ENCODE data around the gene GTPBP10. TPM values are rescaled to one million over a fixed set of nuclear protein-coding genes. Genes with fewer than 3 reads are reported as not detected.

Gene GTPBP10
- total and polyA plus RNA-seq, 9 of the 15 experiments (the other 6 are each of a cell fraction or from before 2014, with no cell fraction given) = 34.6 to 89.8 (median 76.4) TPM

GRCh38 chr7:90403174-90404113 is 56.9 kb downstream of the GTPBP10 start, which contains the start of gene CLDN12 (continued):
- no peak for TF ChIP-seq SRSF1 (IDR thresholded peaks at IDR 0.05; ENCODE audit: low read depth, low read length)
- peak; percentile 99 for TF ChIP-seq VEZF1 (CRISPR knock-in tag; IDR thresholded peaks at IDR 0.05)
- no peak for TF ChIP-seq ZNF224 (CRISPR knock-in tag; IDR thresholded peaks at IDR 0.05)
- peak; percentile 45; the same call in 1 of the 2 replicates for TF ChIP-seq NFE2 (IDR thresholded peaks at IDR 0.05; ENCODE audit: low read depth)
- TF ChIP-seq SAFB (IDR thresholded peaks at IDR 0.05; ENCODE audit: borderline replicate concordance, low read depth, low read length) = no peak
- TF ChIP-seq CBX2 (IDR thresholded peaks at IDR 0.05; ENCODE audit: insufficient read depth, low read length, poor library complexity, severe bottlenecking) = no peak
- no peak for TF ChIP-seq HIVEP1 (CRISPR knock-in tag; IDR thresholded peaks at IDR 0.05)
- TF ChIP-seq BMI1 (IDR thresholded peaks at IDR 0.05; ENCODE audit: low read length) = no peak
- TF ChIP-seq E4F1 (CRISPR knock-in tag; IDR thresholded peaks at IDR 0.05; ENCODE audit: borderline replicate concordance) = no peak
- peak; percentile 25 to 59; a peak in 2 of 4 replicates for TF ChIP-seq FOXK2 (conservative IDR thresholded peaks at IDR 0.05 in 1 of 2, IDR thresholded peaks at IDR 0.05 in 1 of 2; ENCODE audit: low read depth in 2 of 2)
- no peak for TF ChIP-seq ZNF512 (tag; IDR thresholded peaks at IDR 0.05)
- peak; percentile 57 for TF ChIP-seq LEF1 (IDR thresholded peaks at IDR 0.05)
- TF ChIP-seq PRDM10 (IDR thresholded peaks at IDR 0.05; ENCODE audit: partially characterized antibody) = peak; percentile 56
- TF ChIP-seq E2F1 (CRISPR knock-in tag; IDR thresholded peaks at IDR 0.05) = no peak
- no peak for TF ChIP-seq NR2F6 (CRISPR knock-in tag; IDR thresholded peaks at IDR 0.05)
- no peak for TF ChIP-seq KHSRP (IDR thresholded peaks at IDR 0.05)
- TF ChIP-seq COPS2 (conservative IDR thresholded peaks at IDR 0.05) = no peak
